Gastroesophageal sphincter (tissue), 4 donors: Measurements from ENCODE around the gene ARPP21. TPM values are rescaled to one million over a fixed set of nuclear protein-coding genes. Genes with fewer than 3 reads are reported as not detected.

ENCODE experiments used
- ATAC-seq: fragments of 150-250 bp; one replicate; pipeline ENCODE4 v1.9.1; 2016; ENCODE audit warnings: mild to moderate bottlenecking, moderate library complexity
- H3K27ac ChIP-seq, 4 donors: fragments of 200-600 bp; sonication (generic) in 3 of 4; 1 replicate in 3 of 4; 2 replicates in 1 of 4; pipeline ENCODE4 v1.5.1; 2016 to 2019
- H3K27me3 ChIP-seq: fragments of 200-600 bp; sonication (generic); one replicate; pipeline ENCODE4 v1.5.1; 2019
- H3K36me3 ChIP-seq, 2 donors: fragments of 200-600 bp; sonication (generic); one replicate each; pipeline ENCODE4 v1.5.1; 2019; ENCODE audit warnings: control low read depth in 1 of 2
- H3K4me1 ChIP-seq, 3 donors: fragments of 200-600 bp; sonication (generic); 1 replicate in 2 of 3; 2 replicates in 1 of 3; pipeline ENCODE4 v1.5.1; 2016 to 2019; ENCODE audit warnings: control low read depth in 2 of 3
- H3K4me3 ChIP-seq, 2 donors: fragments of 200-600 bp; sonication (generic); one replicate each; pipeline ENCODE4 v1.5.1; 2019; ENCODE audit warnings: mild to moderate bottlenecking in 1 of 2, moderate library complexity in 1 of 2
- H3K9me3 ChIP-seq, 3 donors: fragments of 200-600 bp; sonication (generic); one replicate each; pipeline ENCODE4 v1.5.1; 2017 to 2019; ENCODE audit warnings: control low read depth in 2 of 3
- CTCF ChIP-seq, 4 experiments: fragments of 200-600 bp in 2 of 4; fragments of 450-650 bp in 2 of 4; sonication (generic) in 1 of 4; IDR thresholded peaks; one replicate each; pipeline ENCODE4 v1.5.1; 2017 to 2019; ENCODE audit warnings: antibody characterized with exemption in 4 of 4, mild to moderate bottlenecking in 2 of 4, moderate library complexity in 2 of 4
- EP300 ChIP-seq: sonication (generic); formaldehyde crosslinking; IDR thresholded peaks from one replicate; pipeline ENCODE4 v1.6.1; 2017; ENCODE audit warnings: antibody characterized with exemption, mild to moderate bottlenecking
- POLR2A ChIP-seq, 2 donors: fragments of 450-650 bp; IDR thresholded peaks; one replicate each; pipeline ENCODE4 v1.6.1; 2017; ENCODE audit warnings: antibody characterized with exemption in 2 of 2, mild to moderate bottlenecking in 2 of 2, moderate library complexity in 1 of 2
- POLR2AphosphoS5 ChIP-seq: sonication (generic); formaldehyde crosslinking; IDR thresholded peaks from one replicate; pipeline ENCODE4 v1.6.1; 2017; ENCODE audit warnings: antibody characterized with exemption
- WGBS, 2 donors: methylation state at CpG; one replicate each; pipeline ENCODE4 v1.1.5; 2018; ENCODE audit warnings: low coverage in 1 of 2; 5-methylcytosine and 5-hydroxymethylcytosine counted together
- total RNA-seq, 4 donors: library from RNA; depleted of rRNA; stranded (reverse); fragments of >200 nt; gene quantifications; one replicate each; pipeline ENCODE4 v1.1.0, GENCODE V29; 2016

Gene ARPP21
- total RNA-seq, 4 donors from 2014 or later: 0.15 to 1.5 (median 0.78) TPM

GRCh38 chr3:35597490-35597889 is 41.8 kb upstream of the ARPP21 start:
- no peaks in the 10 kb centered on the region for H3K36me3 ChIP-seq
- H3K27ac ChIP-seq: no peak overlapping the region
- H3K4me1 ChIP-seq: no peaks in the 10 kb centered on the region
- 67 to 82% methylated on average over 3 of the region's 3 CpGs for WGBS, 2 donors
- H3K9me3 ChIP-seq: no peaks in the 10 kb centered on the region
- TF ChIP-seq POLR2AphosphoS5 (no peak), POLR2A (IDR thresholded peaks at IDR 0.05) (no peak), CTCF (IDR thresholded peaks at IDR 0.05) (no peak), EP300 (no peak)
- no peak overlapping the region for H3K4me3 ChIP-seq
- H3K27me3 ChIP-seq: no peaks in the 10 kb centered on the region
- ATAC-seq: no peak

- no peak overlapping the region for H3K27ac ChIP-seq
- TF ChIP-seq POLR2A (IDR thresholded peaks at IDR 0.05): no peak
- TF ChIP-seq POLR2AphosphoS5: no peak
- TF ChIP-seq EP300: no peak
- TF ChIP-seq CTCF (IDR thresholded peaks at IDR 0.05): no peak
- ATAC-seq: no peak
- H3K9me3 ChIP-seq: no peaks in the 10 kb centered on the region
- no peaks in the 10 kb centered on the region for H3K27me3 ChIP-seq
- no peak overlapping the region for H3K4me3 ChIP-seq
- no peaks in the 10 kb centered on the region for H3K4me1 ChIP-seq
- H3K36me3 ChIP-seq: no peaks in the 10 kb centered on the region
- WGBS, 2 donors: 85% methylated on average over 1 of the region's 1 CpG; no CpG with 5 or more reads in 1 of the 2 donors
Observed at GRCh38 chr3:35598804-35599203, 40.5 kb upstream of the ARPP21 start.

GRCh38 chr3:35601959-35602358 is 37.4 kb upstream of the ARPP21 start:
- ATAC-seq: no peak

GRCh38 chr3:35602395-35602936 is 36.9 kb upstream of the ARPP21 start:
- no peaks in the 10 kb centered on the region for H3K36me3 ChIP-seq
- no peak overlapping the region for H3K27ac ChIP-seq
- no peak overlapping the region for H3K4me3 ChIP-seq
- peaks cover 0 to 3% (median 0%) of the 10 kb centered on the region in 3 donors for H3K9me3 ChIP-seq
- ATAC-seq: no peak
- no peaks in the 10 kb centered on the region for H3K27me3 ChIP-seq
- 57 to 60% methylated on average over 7 of the region's 7 CpGs for WGBS, 2 donors
- no peak for TF ChIP-seq POLR2AphosphoS5
- no peak for TF ChIP-seq EP300
- TF ChIP-seq POLR2A (IDR thresholded peaks at IDR 0.05): no peak
- TF ChIP-seq CTCF (IDR thresholded peaks at IDR 0.05): no peak
- no peaks in the 10 kb centered on the region for H3K4me1 ChIP-seq

More at GRCh38 chr3:35601959-35602358, 37.4 kb upstream of the ARPP21 start:
- TF ChIP-seq EP300 (no peak), POLR2AphosphoS5 (no peak), CTCF (IDR thresholded peaks at IDR 0.05) (no peak), POLR2A (IDR thresholded peaks at IDR 0.05) (no peak)
- no peak overlapping the region for H3K4me3 ChIP-seq
- no peaks in the 10 kb centered on the region for H3K4me1 ChIP-seq
- no peaks in the 10 kb centered on the region for H3K27me3 ChIP-seq
- H3K27ac ChIP-seq: no peak overlapping the region
- no peaks in the 10 kb centered on the region for H3K36me3 ChIP-seq
- peaks cover 0 to 3% (median 0%) of the 10 kb centered on the region in 3 donors for H3K9me3 ChIP-seq

GRCh38 chr3:35616346-35616745 is 23.0 kb upstream of the ARPP21 start:
- Histone ChIP-seq H3K27me3 (no peaks in the 10 kb centered on the region), H3K9me3 (no peaks in the 10 kb centered on the region), H3K4me1 (no peaks in the 10 kb centered on the region), H3K27ac (no peak overlapping the region), H3K36me3 (no peaks in the 10 kb centered on the region), H3K4me3 (no peak overlapping the region)
- TF ChIP-seq CTCF (IDR thresholded peaks at IDR 0.05) (no peak), EP300 (no peak), POLR2AphosphoS5 (no peak), POLR2A (IDR thresholded peaks at IDR 0.05) (no peak)
- no peak for ATAC-seq
- WGBS, 2 donors: 61 to 84% methylated on average over 2 to 3 of the region's 3 CpGs
